ENCODE results near the gene BICDL2. TPM values are rescaled to one million over a fixed set of nuclear protein-coding genes. Genes with fewer than 3 reads are reported as not detected.

Gene BICDL2
- total and polyA plus RNA-seq, 2 of the 8 experiments (the other 6 are each of a cell fraction or from before 2014, with no cell fraction given): 7.3 to 15.9 TPM

DNA sequence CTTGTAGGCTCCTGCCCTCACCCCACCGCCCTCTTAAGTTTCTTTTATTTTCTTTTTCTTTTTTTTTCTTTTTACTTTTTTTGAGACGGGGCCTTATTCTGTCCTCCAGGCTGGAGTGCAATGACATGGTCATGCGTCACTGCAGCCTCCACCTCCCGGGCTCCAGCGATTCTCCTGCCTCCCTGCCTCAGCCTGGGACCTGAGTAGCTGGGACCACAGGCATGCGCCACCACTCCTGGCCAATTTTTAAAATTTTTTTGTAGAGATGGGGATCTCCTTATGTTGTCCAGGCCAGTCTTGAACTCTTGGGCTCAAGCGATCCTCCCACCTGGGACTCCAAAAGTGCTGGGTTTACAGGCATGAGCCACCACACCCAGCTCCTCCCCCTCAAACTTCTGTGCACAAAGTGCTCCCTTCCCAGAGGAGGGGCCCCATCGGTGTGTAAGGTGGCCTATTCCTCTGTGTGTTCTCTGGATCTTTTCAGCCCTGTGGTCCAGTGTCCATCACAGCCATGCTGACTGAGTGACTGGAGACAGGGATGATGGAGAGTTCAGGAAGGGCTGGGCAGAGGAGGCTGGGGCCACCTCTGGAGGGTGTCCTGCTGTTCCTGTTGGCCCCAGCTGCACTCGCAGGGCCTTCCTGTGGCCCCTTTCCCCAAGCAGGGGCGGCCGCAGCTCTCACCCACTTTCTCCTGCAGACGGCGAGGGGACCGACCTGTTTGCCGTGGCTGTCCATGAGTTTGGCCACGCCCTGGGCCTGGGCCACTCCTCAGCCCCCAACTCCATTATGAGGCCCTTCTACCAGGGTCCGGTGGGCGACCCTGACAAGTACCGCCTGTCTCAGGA is 19.8 kb upstream of the BICDL2 start:
- Histone ChIP-seq H3K9ac (replicated peaks in 1 of 4; ENCODE audit: extremely low read depth in 1 of 4, low read depth in 3 of 4, low read length in 3 of 4) (no peak overlapping the region), H3K79me1 (ENCODE audit: low read depth, low read length) (no peaks in the 10 kb centered on the region), H2BK5ac (ENCODE audit: low read depth, low read length) (no peak overlapping the region), H3K14ac (ENCODE audit: insufficient read length) (no peak overlapping the region), H3K23ac (ENCODE audit: insufficient read length) (no peak overlapping the region), H3K56ac (replicated peaks; ENCODE audit: insufficient read length, low read depth, low read length) (no peak overlapping the region), H2AFZ (ENCODE audit: low read length) (no peak overlapping the region), H3K79me2 (ENCODE audit: control insufficient read depth in 1 of 2, insufficient read depth in 2 of 2, low read length in 2 of 2) (no peaks in the 10 kb centered on the region), H3K36me3 (ENCODE audit: control insufficient read depth in 2 of 4, insufficient read depth in 4 of 4, low read length in 3 of 4) (no peaks in the 10 kb centered on the region; a peak in 1 of 8 replicates), H2BK12ac (ENCODE audit: low read depth, low read length) (no peak overlapping the region), H4K5ac (ENCODE audit: insufficient read length, low read depth, low read length) (no peak overlapping the region), H3K4me1 (replicated peaks in 1 of 4; ENCODE audit: control insufficient read depth in 3 of 4, insufficient read depth in 4 of 4, low read length in 3 of 4) (peaks cover 5 to 17% (median 6%) of the 10 kb centered on the region in 4 experiments; a peak in 6 of 7 replicates), H4K20me1 (replicated peaks in 1 of 2; ENCODE audit: control insufficient read depth in 1 of 2, insufficient read depth in 2 of 2, low read length in 2 of 2) (peaks cover 7% of the 10 kb centered on the region in 2 experiments), H3K4ac (replicated peaks; ENCODE audit: insufficient read length, low read depth, low read length) (no peak overlapping the region), H3K4me3 (ENCODE audit: extremely low read depth in 1 of 4, insufficient read depth in 2 of 4, low read depth in 3 of 4, low read length in 4 of 4) (no peak overlapping the region), H4K8ac (ENCODE audit: extremely low read depth, insufficient read depth, low read length) (no peak overlapping the region), H3K9me3 (ENCODE audit: insufficient read depth in 2 of 2, low read depth in 1 of 2, low read length in 1 of 2) (no peaks in the 10 kb centered on the region), H2AK5ac (ENCODE audit: low read depth, low read length) (no peak overlapping the region), H3K4me2 (ENCODE audit: insufficient read depth in 1 of 2, low read depth in 2 of 2, low read length in 2 of 2) (no peak overlapping the region), H3K23me2 (ENCODE audit: low read depth, low read length) (peaks cover 6% of the 10 kb centered on the region; the same call in 1 of the 2 replicates), H2BK20ac (ENCODE audit: low read length) (no peak overlapping the region), H3K18ac (ENCODE audit: extremely low read depth, low read length) (no peak overlapping the region), H3K27ac (ENCODE audit: low read depth, low read length) (no peak overlapping the region), H2BK120ac (replicated peaks; ENCODE audit: low read depth, low read length) (no peak overlapping the region), H4K91ac (replicated peaks; ENCODE audit: insufficient read length, low read length) (no peak overlapping the region), H3K27me3 (replicated peaks in 1 of 4; ENCODE audit: control insufficient read depth in 3 of 4, extremely low read depth in 1 of 4, insufficient read depth in 3 of 4, low read length in 3 of 4) (no peaks in the 10 kb centered on the region; a peak in 1 of 7 replicates), H2BK15ac (ENCODE audit: low read length) (no peak overlapping the region)
- FAIRE-seq: no peak
- ChIA-PET POLR2A (ENCODE audit: partially characterized antibody) (interaction anchor here (0.8 to 12.7 kb wide), 24 partner anchors 9 to 79 kb away, joined by 3 to 140 read pairs (median 5); partner anchors contain the start of genes CLDN6, HCFC1R1, THOC6 and TNFRSF12A), CTCF (ENCODE audit: partially characterized antibody) (interaction anchor here (0.7 to 6.6 kb wide), 9 partner anchors 9 to 118 kb away, joined by 3 to 88 read pairs (median 4); no protein-coding TSS in a partner anchor)
- 91% methylated on average over 16 of the region's 19 CpGs; no CpG with 5 or more reads in 1 of the 2 experiments for WGBS, 2 experiments (ENCODE audit: extremely low coverage in 1 of 2, insufficient coverage in 1 of 2, insufficient read length in 1 of 2, insufficient replicate concordance in 2 of 2, low coverage in 1 of 2, low lambda C conversion rate in 2 of 2, missing lambda C conversion rate in 1 of 2)
- no peak for DNase-seq (ENCODE audit: low read depth in 1 of 2, low spot score in 2 of 2)
- TF ChIP-seq MAFK (IDR thresholded peaks at IDR 0.05; ENCODE audit: low read depth, low read length) (no peak), CHD2 (IDR thresholded peaks at IDR 0.05; ENCODE audit: low read length) (no peak)

All from H1 (cell line).